T-helper 17 cell (primary cell): Measurements from ENCODE around the gene FOXN4. TPM values are rescaled to one million over a fixed set of nuclear protein-coding genes. Genes with fewer than 3 reads are reported as not detected.

ENCODE experiments used
- ATAC-seq: fragments of 150-1000 bp; cut with Tn5 transposase; 2 replicates; pipeline ENCODE4 v1.10.0; 2021; ENCODE audit warnings: mild to moderate bottlenecking, moderate library complexity
- DNase-seq, 3 donors: peaks; one replicate each; pipeline versions ENCODE4 v3.0.0 to v3.0.0-alpha.2; 2020 to 2021
- H3K9me3 ChIP-seq: one replicate; pipeline ENCODE4 v1.7.0; 2013; ENCODE audit warnings: low read length, mild to moderate bottlenecking; ENCODE audit not compliant: control insufficient read depth, poor library complexity, severe bottlenecking
- H3K27ac Mint-ChIP-seq: one replicate; pipeline ENCODE4 v1.8.0; 2022; ENCODE audit warnings: mild to moderate bottlenecking, moderate library complexity, mixed read lengths
- H3K27me3 Mint-ChIP-seq: one replicate; pipeline ENCODE4 v1.8.0; 2022; ENCODE audit warnings: mixed read lengths
- H3K36me3 Mint-ChIP-seq: one replicate; pipeline ENCODE4 v1.8.0; 2022; ENCODE audit warnings: low read depth, mixed read lengths
- H3K4me1 Mint-ChIP-seq: one replicate; pipeline ENCODE4 v1.8.0; 2022; ENCODE audit warnings: mild to moderate bottlenecking, mixed read lengths
- H3K4me3 Mint-ChIP-seq: one replicate; pipeline ENCODE4 v1.8.0; 2022; ENCODE audit warnings: mild to moderate bottlenecking, moderate library complexity, mixed read lengths
- total RNA-seq, 4 donors: library from RNA in 2 of 4; stranded (reverse) in 2 of 4; gene quantifications; one replicate each; pipeline ENCODE4 v1.2.3 and lab custom pipeline; 2022 to 2026

The FOXN4 gene
- total RNA-seq, 2 donors from 2014 or later = not detected

DNA sequence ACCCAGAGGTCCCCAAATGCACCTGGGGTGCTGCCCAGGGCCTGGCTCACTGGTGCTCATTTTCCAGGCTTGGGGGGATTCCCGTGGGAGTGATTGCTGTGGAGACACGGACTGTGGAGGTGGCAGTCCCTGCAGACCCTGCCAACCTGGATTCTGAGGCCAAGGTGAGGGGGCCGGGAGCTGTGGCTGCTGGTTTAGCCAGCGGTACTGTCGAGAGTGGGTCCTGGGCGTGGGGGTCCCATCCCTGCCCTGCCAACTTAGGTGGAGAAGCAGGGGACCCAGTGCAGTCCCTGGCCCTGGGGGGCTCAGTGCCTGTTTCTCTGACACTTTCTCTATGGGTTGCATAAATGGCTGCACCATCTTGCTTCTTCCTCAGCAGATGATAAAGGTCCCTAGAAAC is 50.9 kb downstream of the FOXN4 start:
- peaks cover 11% of the 10 kb centered on the region for H3K36me3 Mint-ChIP-seq
- DNase-seq (no peak), ATAC-seq (no peak)
- H3K9me3 ChIP-seq = no peaks in the 10 kb centered on the region
- H3K27ac Mint-ChIP-seq = no peak overlapping the region
- H3K4me3 Mint-ChIP-seq = no peak overlapping the region
- no peaks in the 10 kb centered on the region for H3K27me3 Mint-ChIP-seq
- no peaks in the 10 kb centered on the region for H3K4me1 Mint-ChIP-seq

DNA sequence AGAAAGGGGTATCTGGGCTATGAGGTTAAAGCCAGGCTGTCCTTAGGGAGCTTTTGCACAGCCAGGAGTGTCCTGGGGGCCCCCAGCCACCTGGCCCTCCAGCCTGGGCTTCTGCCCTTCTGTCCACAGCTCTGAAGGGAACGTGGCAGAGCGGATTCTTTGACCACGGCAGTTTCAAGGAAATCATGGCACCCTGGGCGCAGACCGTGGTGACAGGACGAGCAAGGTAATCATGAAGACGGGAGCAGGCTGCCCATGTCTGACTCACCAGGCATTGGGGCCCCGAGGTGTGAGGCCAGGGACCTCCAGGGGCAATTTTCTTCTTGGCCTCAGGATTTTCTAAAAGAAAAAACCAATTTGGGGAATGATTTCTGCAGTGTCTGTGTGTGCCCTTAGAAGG is 53.1 kb downstream of the FOXN4 start:
- H3K27ac Mint-ChIP-seq = no peak overlapping the region
- peaks cover 14% of the 10 kb centered on the region for H3K36me3 Mint-ChIP-seq
- ATAC-seq = no peak
- H3K9me3 ChIP-seq = no peaks in the 10 kb centered on the region
- no peak overlapping the region for H3K4me3 Mint-ChIP-seq
- H3K4me1 Mint-ChIP-seq = no peaks in the 10 kb centered on the region
- no peaks in the 10 kb centered on the region for H3K27me3 Mint-ChIP-seq
- DNase-seq = no peak

- no peaks in the 10 kb centered on the region for H3K9me3 ChIP-seq
- no peak for ATAC-seq
- Mint-ChIP-seq H3K27ac (no peak overlapping the region), H3K27me3 (no peaks in the 10 kb centered on the region), H3K4me3 (no peak overlapping the region), H3K4me1 (no peaks in the 10 kb centered on the region), H3K36me3 (peaks cover 14% of the 10 kb centered on the region)
- no peak for DNase-seq
Observed at GRCh38 chr12:109255377-109255776, 53.7 kb downstream of the FOXN4 start.

GRCh38 chr12:109253913-109254544 is 55.1 kb downstream of the FOXN4 start:
- H3K9me3 ChIP-seq = no peaks in the 10 kb centered on the region
- DNase-seq (no peak), ATAC-seq (no peak)
- Mint-ChIP-seq H3K27me3 (no peaks in the 10 kb centered on the region), H3K4me3 (no peak overlapping the region), H3K27ac (no peak overlapping the region), H3K4me1 (no peaks in the 10 kb centered on the region), H3K36me3 (peaks cover 8% of the 10 kb centered on the region)

- no peak for ATAC-seq
- Mint-ChIP-seq H3K4me3 (no peak overlapping the region), H3K27me3 (no peaks in the 10 kb centered on the region), H3K4me1 (peaks cover 2% of the 10 kb centered on the region), H3K27ac (no peak overlapping the region), H3K36me3 (peaks cover 8% of the 10 kb centered on the region)
- H3K9me3 ChIP-seq = no peaks in the 10 kb centered on the region
- DNase-seq = no peak
Observed at GRCh38 chr12:109252799-109253198, 56.3 kb downstream of the FOXN4 start.

GRCh38 chr12:109250523-109250922 is 58.6 kb downstream of the FOXN4 start:
- ATAC-seq = no peak
- no peaks in the 10 kb centered on the region for H3K9me3 ChIP-seq
- peaks cover 5% of the 10 kb centered on the region for H3K36me3 Mint-ChIP-seq

DNA sequence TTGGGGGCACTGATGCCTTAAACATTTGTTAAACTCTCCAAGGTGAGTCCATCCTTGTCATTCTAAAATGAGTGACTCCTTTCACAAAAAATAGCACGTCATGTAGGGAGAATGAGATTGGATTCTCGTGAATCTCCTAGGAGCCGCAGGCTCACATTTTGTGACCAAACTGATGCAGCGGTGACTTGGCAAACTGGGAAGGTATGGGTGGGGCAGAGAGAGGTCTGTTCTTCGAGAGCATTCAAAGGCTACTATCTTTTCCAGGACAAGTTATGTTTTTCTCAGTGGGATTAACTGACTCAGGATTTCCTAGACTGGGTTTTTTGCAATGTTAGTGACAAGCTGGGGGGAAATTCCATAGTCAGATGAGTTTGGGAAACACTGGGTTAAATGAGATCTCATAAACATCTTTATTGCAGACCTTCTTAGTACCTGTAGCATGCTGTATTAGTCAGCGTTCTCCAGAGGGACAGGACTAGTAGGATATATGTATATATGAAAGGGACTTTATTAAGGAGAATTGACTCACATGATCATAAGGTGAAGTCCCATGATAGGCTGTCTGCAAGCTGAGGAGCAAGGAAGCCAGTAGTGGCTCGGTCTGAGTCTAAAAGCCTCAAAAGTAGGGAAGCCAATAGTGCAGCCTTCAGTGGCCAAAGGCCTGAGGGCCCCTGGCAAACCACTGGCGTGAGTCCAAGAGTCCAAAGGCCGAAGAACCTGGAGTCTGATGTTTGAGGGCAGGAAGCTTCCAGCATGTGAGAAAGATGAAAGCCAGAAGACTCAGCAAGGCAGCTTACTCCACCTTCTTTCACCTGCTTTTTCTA is 61.0 kb downstream of the FOXN4 start:
- peaks cover 2% of the 10 kb centered on the region for H3K36me3 Mint-ChIP-seq
- H3K4me3 Mint-ChIP-seq = no peak overlapping the region
- H3K9me3 ChIP-seq = no peaks in the 10 kb centered on the region
- H3K27ac Mint-ChIP-seq = no peak overlapping the region
- H3K27me3 Mint-ChIP-seq = no peaks in the 10 kb centered on the region
- no peak for ATAC-seq
- H3K4me1 Mint-ChIP-seq = peaks cover 2% of the 10 kb centered on the region
- no peak for DNase-seq

More at GRCh38 chr12:109250523-109250922, 58.6 kb downstream of the FOXN4 start:
- no peak overlapping the region for H3K27ac Mint-ChIP-seq
- H3K4me1 Mint-ChIP-seq = peaks cover 2% of the 10 kb centered on the region
- H3K27me3 Mint-ChIP-seq = no peaks in the 10 kb centered on the region
- H3K4me3 Mint-ChIP-seq = no peak overlapping the region
- no peak for DNase-seq

GRCh38 chr12:109246221-109246620 is 62.9 kb downstream of the FOXN4 start:
- no peak for DNase-seq
- peaks cover 2% of the 10 kb centered on the region for H3K4me1 Mint-ChIP-seq
- no peak overlapping the region for H3K4me3 Mint-ChIP-seq
- H3K36me3 Mint-ChIP-seq = peaks cover 5% of the 10 kb centered on the region
- no peaks in the 10 kb centered on the region for H3K9me3 ChIP-seq
- no peaks in the 10 kb centered on the region for H3K27me3 Mint-ChIP-seq
- peak overlapping the region; percentile 14 for H3K27ac Mint-ChIP-seq
- no peak for ATAC-seq

GRCh38 chr12:109244073-109244472 is 65.0 kb downstream of the FOXN4 start:
- no peak for DNase-seq
- Mint-ChIP-seq H3K4me3 (no peak overlapping the region), H3K36me3 (peaks cover 5% of the 10 kb centered on the region), H3K27ac (no peak overlapping the region), H3K27me3 (no peaks in the 10 kb centered on the region), H3K4me1 (peaks cover 2% of the 10 kb centered on the region)
- H3K9me3 ChIP-seq = no peaks in the 10 kb centered on the region
- ATAC-seq = no peak

DNA sequence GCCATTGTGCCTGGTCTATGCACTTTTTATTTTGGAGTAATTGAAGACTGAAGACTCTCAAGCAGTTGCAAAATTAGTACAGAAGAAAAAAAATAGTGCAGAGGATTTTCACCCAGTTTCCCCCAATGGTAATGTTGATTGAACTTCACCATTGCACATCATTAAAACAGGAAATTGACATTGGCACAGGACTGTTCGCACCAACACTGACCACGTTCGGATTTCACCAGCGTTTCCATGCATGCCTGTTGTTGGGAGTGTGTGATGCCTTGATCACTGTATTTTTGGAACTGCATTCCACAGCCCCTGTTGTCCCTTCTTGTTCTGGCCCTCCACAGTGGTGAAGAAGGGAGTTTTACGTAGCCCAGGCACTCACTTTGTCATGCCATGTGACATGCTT is 67.1 kb downstream of the FOXN4 start:
- Mint-ChIP-seq H3K36me3 (peaks cover 5% of the 10 kb centered on the region), H3K27ac (no peak overlapping the region), H3K4me3 (no peak overlapping the region), H3K4me1 (no peaks in the 10 kb centered on the region), H3K27me3 (no peaks in the 10 kb centered on the region)
- DNase-seq (no peak), ATAC-seq (no peak)
- no peaks in the 10 kb centered on the region for H3K9me3 ChIP-seq

- Mint-ChIP-seq H3K4me3 (no peak overlapping the region), H3K4me1 (no peaks in the 10 kb centered on the region), H3K27me3 (no peaks in the 10 kb centered on the region), H3K27ac (no peak overlapping the region), H3K36me3 (peaks cover 5% of the 10 kb centered on the region)
- no peak for ATAC-seq
- DNase-seq = no peak
- H3K9me3 ChIP-seq = no peaks in the 10 kb centered on the region
Observed at GRCh38 chr12:109240365-109240764, 68.7 kb downstream of the FOXN4 start.

- Mint-ChIP-seq H3K27ac (no peak overlapping the region), H3K36me3 (peaks cover 5% of the 10 kb centered on the region), H3K4me3 (no peak overlapping the region), H3K4me1 (no peaks in the 10 kb centered on the region), H3K27me3 (no peaks in the 10 kb centered on the region)
- ATAC-seq (no peak), DNase-seq (no peak)
- no peaks in the 10 kb centered on the region for H3K9me3 ChIP-seq
Observed at GRCh38 chr12:109239691-109240090, 69.4 kb downstream of the FOXN4 start.

DNA sequence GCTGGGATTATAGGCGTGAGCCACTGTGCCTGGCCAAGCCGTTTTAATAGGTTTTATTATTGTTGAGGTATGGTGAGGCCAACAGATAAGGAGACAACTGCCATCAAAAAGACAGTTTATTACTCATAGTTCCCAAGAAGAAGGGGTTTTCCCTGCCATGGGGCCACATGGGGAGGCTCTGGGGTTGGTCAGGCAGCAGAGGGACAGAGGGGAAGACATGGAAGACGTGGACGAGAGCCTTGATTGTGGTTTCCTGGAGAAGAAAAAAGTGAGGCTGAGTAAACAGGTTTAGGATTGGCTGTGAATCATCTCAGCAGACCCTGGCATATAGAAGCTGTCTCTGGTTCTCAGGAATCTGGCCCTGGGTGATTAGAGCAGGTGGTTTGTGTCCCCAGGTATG is 69.9 kb downstream of the FOXN4 start:
- Mint-ChIP-seq H3K27ac (no peak overlapping the region), H3K27me3 (no peaks in the 10 kb centered on the region), H3K4me1 (no peaks in the 10 kb centered on the region), H3K4me3 (no peak overlapping the region), H3K36me3 (peaks cover 5% of the 10 kb centered on the region)
- H3K9me3 ChIP-seq = no peaks in the 10 kb centered on the region
- DNase-seq (no peak), ATAC-seq (no peak)

- Mint-ChIP-seq H3K27me3 (no peaks in the 10 kb centered on the region), H3K36me3 (no peaks in the 10 kb centered on the region), H3K4me3 (no peak overlapping the region), H3K4me1 (no peaks in the 10 kb centered on the region), H3K27ac (no peak overlapping the region)
- DNase-seq (no peak), ATAC-seq (no peak)
- H3K9me3 ChIP-seq = no peaks in the 10 kb centered on the region
Observed at GRCh38 chr12:109236257-109236656, 72.8 kb downstream of the FOXN4 start.
